HFFc6 (cell line): Measurements from ENCODE around the gene ZDHHC22. TPM values are rescaled to one million over a fixed set of nuclear protein-coding genes. Genes with fewer than 3 reads are reported as not detected.
A peak's percentile ranks its signal among the peaks of the same experiment; 100 is the strongest.

ENCODE experiments used
- DNase-seq: peaks from one replicate; pipeline ENCODE4 v3.0.0-alpha.2; 2018
- H3K27ac Mint-ChIP-seq: 2 replicates; pipeline ENCODE4 v1.8.0; 2020; ENCODE audit warnings: mild to moderate bottlenecking, mixed read lengths
- H3K27me3 Mint-ChIP-seq: 2 replicates; pipeline ENCODE4 v1.8.0; 2021; ENCODE audit warnings: mild to moderate bottlenecking, moderate library complexity, mixed read lengths; ENCODE audit not compliant: insufficient read depth
- H3K36me3 Mint-ChIP-seq: 2 replicates; pipeline ENCODE4 v1.8.0; 2021; ENCODE audit warnings: low read depth, mixed read lengths
- H3K4me1 Mint-ChIP-seq: 2 replicates; pipeline ENCODE4 v1.8.0; 2020; ENCODE audit warnings: low read depth, mixed read lengths
- H3K4me3 Mint-ChIP-seq: 2 replicates; pipeline ENCODE4 v1.8.0; 2020; ENCODE audit warnings: mild to moderate bottlenecking, moderate library complexity, mixed read lengths
- H3K9me3 Mint-ChIP-seq: 2 replicates; pipeline ENCODE4 v1.8.0; 2020; ENCODE audit warnings: mild to moderate bottlenecking, mixed read lengths
- CTCF ChIP-seq: fragments of 200-600 bp; sonication (generic); IDR thresholded peaks from 2 replicates; pipeline ENCODE4 v1.5.0; 2021; ENCODE audit warnings: antibody characterized with exemption, mild to moderate bottlenecking
- total RNA-seq, 6 experiments: library from RNA; stranded (reverse); fragmentation: NEBNext Ultra II Directional; extraction: Animal tissue kit (Norgen Biotek cat#: 25700); gene quantifications; 2 replicates in 1 of 6; 3 replicates in 5 of 6; pipeline ENCODE4 v1.2.3, GENCODE V29; 2021

ZDHHC22 gene
- total RNA-seq, 6 experiments from 2014 or later, result not detected

- Mint-ChIP-seq H3K36me3 (no peaks in the 10 kb centered on the region), H3K27ac (no peak overlapping the region), H3K4me3 (no peak overlapping the region), H3K4me1 (peaks cover 6% of the 10 kb centered on the region; the same call in 1 of the 2 replicates), H3K27me3 (peaks cover 41% of the 10 kb centered on the region), H3K9me3 (no peaks in the 10 kb centered on the region)
- DNase-seq, result no peak
- no peak for TF ChIP-seq CTCF
These were observed 11.2 kb downstream of the ZDHHC22 start for GRCh38 chr14:77130386-77130785.

GRCh38 chr14:77128414-77128891 lies 13.1 kb downstream of the ZDHHC22 start:
- Mint-ChIP-seq H3K36me3 (no peaks in the 10 kb centered on the region), H3K4me1 (peaks cover 6% of the 10 kb centered on the region; the same call in 1 of the 2 replicates), H3K9me3 (no peaks in the 10 kb centered on the region), H3K27ac (no peak overlapping the region), H3K27me3 (peaks cover 32% of the 10 kb centered on the region), H3K4me3 (no peak overlapping the region)
- no peak for TF ChIP-seq CTCF
- no peak for DNase-seq

GRCh38 chr14:77126461-77126990 lies 15.1 kb downstream of the ZDHHC22 start:
- Mint-ChIP-seq H3K9me3 (no peaks in the 10 kb centered on the region), H3K36me3 (no peaks in the 10 kb centered on the region), H3K27me3 (peaks cover 23% of the 10 kb centered on the region), H3K4me1 (peaks cover 6% of the 10 kb centered on the region; the same call in 1 of the 2 replicates), H3K4me3 (no peak overlapping the region), H3K27ac (no peak overlapping the region)
- DNase-seq, result no peak
- TF ChIP-seq CTCF, result no peak

- no peaks in the 10 kb centered on the region for H3K36me3 Mint-ChIP-seq
- H3K4me3 Mint-ChIP-seq, result no peak overlapping the region
These were observed 15.7 kb downstream of the ZDHHC22 start for GRCh38 chr14:77125823-77126325.

GRCh38 chr14:77125281-77125801 lies 16.2 kb downstream of the ZDHHC22 start:
- Mint-ChIP-seq H3K27ac (no peak overlapping the region), H3K4me3 (peak overlapping the region; percentile 18)
- peak; percentile 15 for TF ChIP-seq CTCF

More at GRCh38 chr14:77125823-77126325, 15.7 kb downstream of the ZDHHC22 start:
- Mint-ChIP-seq H3K9me3 (no peaks in the 10 kb centered on the region), H3K27me3 (peaks cover 21% of the 10 kb centered on the region), H3K27ac (no peak overlapping the region), H3K4me1 (peaks cover 6% of the 10 kb centered on the region; the same call in 1 of the 2 replicates)
- no peak for TF ChIP-seq CTCF
- no peak for DNase-seq

More at GRCh38 chr14:77125281-77125801, 16.2 kb downstream of the ZDHHC22 start:
- H3K4me1 Mint-ChIP-seq, result peaks cover 6% of the 10 kb centered on the region; the same call in 1 of the 2 replicates
- no peaks in the 10 kb centered on the region for H3K36me3 Mint-ChIP-seq
- H3K27me3 Mint-ChIP-seq, result peaks cover 21% of the 10 kb centered on the region
- DNase-seq, result no peak
- H3K9me3 Mint-ChIP-seq, result no peaks in the 10 kb centered on the region
